D341Med (cell line): ENCODE results near the gene ATP13A2.
"Not testable (repeated sequence)": the region's sequence is repeated elsewhere in the genome, so short reads cannot be mapped to it uniquely, and the experiment has no call there.

Experiments
- DNase-seq: peaks from one replicate; pipeline ENCODE4 v3.0.0; 2012; ENCODE audit warnings: low spot score

Gene ATP13A2

GRCh38 chr1:16979475-16980327 lies 32.0 kb downstream of the ATP13A2 start:
- DNase-seq: no peak

DNA sequence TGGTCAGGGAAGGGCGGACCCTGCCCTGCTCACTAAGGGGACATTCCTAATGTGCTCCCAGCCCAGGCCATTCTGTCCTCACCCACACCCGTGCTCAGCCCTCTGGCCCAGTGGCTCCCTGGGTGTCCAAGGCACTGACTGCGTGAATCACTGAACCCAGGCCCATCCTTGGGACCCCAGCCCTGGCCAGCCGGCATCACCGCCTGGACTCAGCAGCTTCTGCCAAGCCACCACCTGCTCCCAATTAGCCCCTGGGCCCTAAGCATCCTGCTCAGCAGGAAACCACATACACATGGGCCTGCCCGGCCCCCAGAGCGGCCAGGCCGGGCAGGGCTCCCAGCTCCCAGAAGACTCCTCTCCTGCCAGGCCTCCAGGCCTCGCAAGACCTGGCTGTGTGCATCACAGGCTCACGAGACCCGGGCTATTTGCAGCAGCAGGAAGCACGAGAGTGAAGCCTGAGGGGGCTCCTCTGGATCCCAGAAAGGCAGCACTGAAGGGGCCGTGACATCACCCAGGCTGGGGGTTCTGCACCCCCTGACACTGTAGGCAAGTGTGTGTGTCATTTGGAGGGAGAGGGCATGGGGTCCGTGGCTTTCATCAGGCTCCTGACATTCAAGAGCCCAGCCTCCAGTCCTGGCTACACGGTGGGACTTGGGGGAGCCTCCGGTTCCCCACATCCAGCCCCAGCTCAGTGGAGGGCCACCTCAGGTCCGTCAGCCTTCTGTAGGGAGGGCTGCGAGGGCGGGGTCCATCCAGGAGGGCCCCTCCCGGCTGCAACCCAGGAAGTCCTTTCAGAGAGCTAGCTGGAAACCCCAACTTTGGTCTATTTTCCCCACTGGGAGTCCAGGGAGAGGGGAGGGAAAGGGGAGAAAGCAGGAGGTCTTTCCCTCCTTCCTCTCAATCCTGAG lies 32.9 kb downstream of the ATP13A2 start:
- no peak for DNase-seq

DNA sequence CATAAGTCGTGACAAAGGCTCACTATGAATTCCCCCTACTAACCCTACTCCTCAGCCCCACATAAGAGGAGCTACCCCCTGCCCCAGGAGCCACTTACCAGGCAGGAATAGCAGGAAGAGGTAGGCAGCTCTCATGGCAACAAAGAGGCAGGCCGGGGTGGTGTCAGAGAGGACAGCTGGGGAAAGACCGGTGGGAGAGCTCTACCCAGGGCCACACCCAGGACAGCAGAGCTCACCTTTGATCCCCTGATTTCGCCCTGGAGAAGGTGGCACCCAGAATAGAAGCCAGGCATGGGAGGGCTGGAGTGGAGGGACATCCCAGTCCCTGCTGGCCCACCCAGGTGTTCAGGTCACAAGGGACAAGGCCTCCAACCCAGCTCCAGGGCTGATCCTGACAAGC lies 33.6 kb downstream of the ATP13A2 start:
- no peak for DNase-seq

DNA sequence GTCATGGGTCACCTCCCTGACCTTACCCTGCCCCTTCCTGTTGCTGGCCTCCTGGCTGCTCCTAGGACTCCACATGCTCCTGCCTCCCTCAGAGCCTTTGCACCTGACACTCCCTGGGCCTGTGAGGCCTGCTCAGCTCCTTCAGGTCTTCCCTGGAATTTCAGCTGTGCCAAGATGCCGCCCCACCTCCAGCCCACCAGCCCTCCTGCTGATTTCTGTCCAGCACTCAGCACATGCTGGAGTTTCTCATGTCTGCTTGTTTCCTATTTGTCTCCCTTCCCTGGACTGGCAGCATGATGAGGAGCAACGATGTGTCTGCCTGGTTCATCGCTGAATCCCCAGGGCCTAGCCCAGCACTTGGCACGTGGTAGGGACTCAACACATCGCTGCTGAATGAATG lies 34.4 kb downstream of the ATP13A2 start:
- DNase-seq: no peak

- no peak for DNase-seq
Observed at GRCh38 chr1:16976966-16977365, 34.8 kb downstream of the ATP13A2 start.

- no peak for DNase-seq
Observed at GRCh38 chr1:16975838-16976237, 35.9 kb downstream of the ATP13A2 start.

GRCh38 chr1:16975211-16975610 lies 36.5 kb downstream of the ATP13A2 start:
- no peak for DNase-seq

- DNase-seq: no peak
Observed at GRCh38 chr1:16973215-16973614, 38.5 kb downstream of the ATP13A2 start.

- DNase-seq: no peak
Observed at GRCh38 chr1:16972189-16972895, 39.4 kb downstream of the ATP13A2 start.

GRCh38 chr1:16971341-16972188 lies 40.2 kb downstream of the ATP13A2 start:
- no peak for DNase-seq

- no peak for DNase-seq
Observed at GRCh38 chr1:16970132-16970910, 41.4 kb downstream of the ATP13A2 start.

DNA sequence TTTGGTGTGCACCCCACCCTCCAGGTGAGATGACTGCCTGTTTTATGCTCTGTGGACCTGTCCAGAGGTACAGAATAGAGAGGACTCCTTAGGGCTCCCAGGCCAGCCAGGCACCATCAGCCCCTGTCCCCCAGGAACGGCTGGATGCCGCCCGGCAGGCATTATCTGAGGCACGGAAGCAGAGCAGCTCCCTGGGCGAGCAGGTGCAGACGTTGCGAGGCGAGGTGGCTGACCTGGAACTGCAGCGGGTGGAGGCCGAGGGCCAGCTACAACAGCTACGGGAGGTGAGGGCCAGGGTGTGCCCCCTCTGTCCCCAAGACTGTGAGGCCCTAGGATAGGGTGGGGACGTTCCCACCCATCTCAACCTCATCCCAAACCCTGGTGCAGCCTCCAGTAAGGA lies 42.1 kb downstream of the ATP13A2 start:
- no peak for DNase-seq

DNA sequence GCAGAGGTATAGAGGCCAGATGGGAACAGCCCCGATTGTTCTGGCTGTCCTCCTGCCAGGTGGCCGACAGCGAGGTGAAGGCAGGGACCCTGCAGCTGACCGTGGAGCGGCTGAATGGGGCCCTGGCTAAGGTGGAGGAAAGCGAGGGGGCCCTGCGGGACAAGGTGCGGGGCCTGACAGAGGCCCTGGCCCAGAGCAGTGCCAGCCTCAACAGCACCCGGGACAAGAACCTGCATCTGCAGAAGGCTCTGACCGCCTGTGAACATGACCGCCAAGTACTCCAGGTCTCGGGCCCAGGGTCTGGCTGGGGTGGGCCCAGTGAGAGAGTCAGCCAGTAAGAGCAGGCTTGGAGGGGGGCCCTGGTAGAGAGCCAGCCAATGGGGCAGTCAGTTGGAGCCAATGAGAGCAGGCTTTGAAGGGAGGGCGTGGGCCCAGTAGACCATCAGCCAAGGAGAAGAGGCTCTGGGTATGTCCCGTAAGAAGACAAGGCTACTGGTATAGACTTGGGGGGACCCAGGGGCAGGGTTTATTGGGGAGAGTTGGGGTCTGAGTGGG lies 42.6 kb downstream of the ATP13A2 start:
- no peak for DNase-seq

DNA sequence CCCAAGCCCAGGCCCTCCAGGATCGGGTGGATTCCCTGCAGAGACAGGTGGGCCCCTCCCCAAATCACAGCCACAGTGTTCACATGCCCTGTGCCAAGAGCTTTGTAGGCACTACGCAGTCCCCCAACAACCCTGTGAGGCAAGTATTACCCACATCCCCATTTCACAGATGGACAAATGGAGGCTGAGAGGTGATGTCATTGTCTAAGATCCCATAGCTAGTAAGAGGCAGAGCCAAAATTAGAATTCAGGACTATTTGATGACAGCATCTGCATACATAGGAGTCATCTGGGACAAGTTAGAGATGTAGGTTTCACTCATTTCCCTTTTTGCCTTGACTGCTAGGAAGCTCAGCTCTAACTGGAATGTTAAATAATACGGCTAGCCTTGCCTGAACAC lies 43.4 kb downstream of the ATP13A2 start:
- no peak for DNase-seq

DNA sequence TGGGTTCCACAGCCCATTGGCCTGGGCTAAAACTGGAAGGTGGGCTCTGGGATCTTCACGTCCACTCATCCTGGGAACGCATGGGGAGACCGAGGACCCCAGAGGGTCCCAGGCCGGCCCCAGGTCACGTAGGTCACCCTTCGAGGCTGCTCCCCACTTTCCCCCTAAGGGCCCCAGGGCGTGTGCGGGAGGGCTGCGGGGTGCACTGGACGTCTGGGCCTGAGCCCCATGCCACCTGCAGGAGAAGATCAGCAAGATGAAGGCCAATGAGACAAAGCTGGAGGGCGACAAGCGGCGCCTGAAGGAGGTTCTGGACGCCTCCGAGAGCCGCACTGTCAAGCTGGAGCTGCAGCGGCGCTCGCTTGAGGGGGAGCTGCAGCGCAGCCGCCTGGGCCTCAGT lies 43.8 kb downstream of the ATP13A2 start:
- DNase-seq: no peak

DNA sequence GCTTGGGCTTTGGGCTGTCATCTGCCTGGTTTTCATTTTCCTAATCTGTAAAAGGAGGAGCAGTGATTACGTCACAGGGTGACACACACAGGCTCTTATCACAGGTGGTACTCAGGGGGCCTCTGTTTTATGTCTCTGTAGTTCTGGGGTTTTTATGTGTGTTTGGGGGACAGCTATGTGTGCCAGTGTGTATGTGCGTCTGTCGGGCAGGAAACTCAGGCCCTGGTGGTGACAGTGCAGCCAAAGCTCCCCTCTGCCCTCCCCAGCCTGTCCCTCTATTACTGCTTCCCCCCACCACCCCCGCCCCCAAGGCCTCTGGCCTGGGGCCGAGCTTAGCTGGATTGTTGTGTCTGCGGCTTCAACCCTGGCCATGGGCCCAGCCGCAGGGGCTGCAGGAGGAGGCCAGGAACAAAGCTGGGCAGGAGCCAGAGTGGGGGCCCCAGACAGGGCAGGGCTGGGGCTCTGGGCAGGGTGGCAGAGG lies 44.6 kb downstream of the ATP13A2 start:
- no peak for DNase-seq

- no peak for DNase-seq
Observed at GRCh38 chr1:16966282-16966681, 45.4 kb downstream of the ATP13A2 start.

- no peak for DNase-seq
Observed at GRCh38 chr1:16965486-16966067, 46.2 kb downstream of the ATP13A2 start.

GRCh38 chr1:16964169-16964568 lies 47.6 kb downstream of the ATP13A2 start:
- DNase-seq: not testable (repeated sequence)
